Mammary microvascular endothelial cell (primary cell): ENCODE measurements around the gene MAMLD1. TPM values are rescaled to one million over a fixed set of nuclear protein-coding genes. Genes with fewer than 3 reads are reported as not detected.

Source experiments
- total RNA-seq: library from RNA; depleted of rRNA; stranded (reverse); fragments of >200 nt; gene quantifications from 2 replicates; pipeline ENCODE4 v1.2.3, GENCODE V29; 2015

MAMLD1 gene, protein sequence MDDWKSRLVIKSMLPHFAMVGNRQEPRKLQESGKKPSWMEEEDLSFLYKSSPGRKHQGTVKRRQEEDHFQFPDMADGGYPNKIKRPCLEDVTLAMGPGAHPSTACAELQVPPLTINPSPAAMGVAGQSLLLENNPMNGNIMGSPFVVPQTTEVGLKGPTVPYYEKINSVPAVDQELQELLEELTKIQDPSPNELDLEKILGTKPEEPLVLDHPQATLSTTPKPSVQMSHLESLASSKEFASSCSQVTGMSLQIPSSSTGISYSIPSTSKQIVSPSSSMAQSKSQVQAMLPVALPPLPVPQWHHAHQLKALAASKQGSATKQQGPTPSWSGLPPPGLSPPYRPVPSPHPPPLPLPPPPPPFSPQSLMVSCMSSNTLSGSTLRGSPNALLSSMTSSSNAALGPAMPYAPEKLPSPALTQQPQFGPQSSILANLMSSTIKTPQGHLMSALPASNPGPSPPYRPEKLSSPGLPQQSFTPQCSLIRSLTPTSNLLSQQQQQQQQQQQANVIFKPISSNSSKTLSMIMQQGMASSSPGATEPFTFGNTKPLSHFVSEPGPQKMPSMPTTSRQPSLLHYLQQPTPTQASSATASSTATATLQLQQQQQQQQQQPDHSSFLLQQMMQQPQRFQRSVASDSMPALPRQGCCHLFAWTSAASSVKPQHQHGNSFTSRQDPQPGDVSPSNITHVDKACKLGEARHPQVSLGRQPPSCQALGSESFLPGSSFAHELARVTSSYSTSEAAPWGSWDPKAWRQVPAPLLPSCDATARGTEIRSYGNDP
- total RNA-seq, result 2.8 and 2.9 TPM in 2 replicates

DNA sequence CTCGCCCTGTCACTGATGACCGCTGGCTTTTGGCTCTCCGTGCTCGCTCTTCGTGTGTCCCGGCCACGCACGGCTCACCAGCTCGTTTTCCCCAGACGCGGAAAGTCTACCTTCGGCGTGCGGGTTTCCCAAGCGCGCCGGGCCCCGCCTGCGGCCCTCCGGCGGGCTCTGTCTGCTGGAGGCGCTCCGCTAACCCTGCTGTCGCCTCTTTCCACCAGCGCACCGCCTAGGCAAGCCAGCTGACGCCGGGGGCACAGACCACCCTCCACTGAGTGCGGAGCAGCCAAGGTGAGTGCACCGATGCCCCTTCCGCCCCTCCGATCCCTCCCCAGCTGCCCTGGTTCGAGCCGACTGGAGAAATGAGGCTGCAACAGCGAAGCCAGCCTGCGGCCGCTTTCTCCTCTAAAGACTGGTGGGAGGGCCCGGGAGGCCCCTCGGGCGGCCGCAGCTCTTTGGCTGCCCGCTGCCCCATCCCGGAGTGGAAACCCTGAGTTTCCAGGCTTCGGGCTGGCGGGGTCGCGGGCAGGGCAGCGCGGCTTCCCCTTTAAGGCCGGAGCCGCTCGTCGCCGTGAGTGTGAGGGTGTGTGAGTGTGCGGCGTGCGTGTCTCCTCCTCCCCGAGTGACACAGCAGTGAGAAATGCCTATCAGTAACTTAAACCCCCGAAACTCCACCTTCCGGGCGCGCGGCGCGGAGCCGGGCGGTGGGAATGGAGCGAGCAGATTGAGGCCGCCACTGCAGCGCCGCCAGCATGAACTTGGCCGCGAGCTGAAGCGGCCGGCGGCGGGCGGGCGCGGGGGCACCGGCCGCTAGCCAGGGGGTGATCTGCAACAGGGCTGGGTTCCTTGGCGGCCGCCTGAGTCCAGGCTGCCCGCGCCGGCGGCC lies at the start of gene MAMLD1:
Gene MAMLD1, plus strand, starts transcription at position 719 of the 883 bp plus-strand sequence. CDS start 82,200 bp downstream, outside the sequence.

Other genes starting within 250 kb of the MAMLD1 start
- 7.8 and 8.4 TPM in 2 replicates for gene MTM1, start 205.3 kb downstream of the MAMLD1 start, total RNA-seq